Tibial nerve (tissue), 4 donors: ENCODE results near the gene B3GNT9.
A peak's percentile ranks its signal among the peaks of the same experiment; 100 is the strongest.

Source experiments
- EP300 ChIP-seq, 2 donors: sonication (generic); formaldehyde crosslinking; IDR thresholded peaks; one replicate each; pipeline ENCODE4 v1.6.1; 2017; ENCODE audit warnings: antibody characterized with exemption in 2 of 2, mild to moderate bottlenecking in 1 of 2
- POLR2A ChIP-seq, 2 donors: fragments of 450-650 bp; IDR thresholded peaks; one replicate each; pipeline ENCODE4 v1.6.1; 2017; ENCODE audit warnings: antibody characterized with exemption in 2 of 2, mild to moderate bottlenecking in 2 of 2, moderate library complexity in 2 of 2
- TF ChIP-seq, protein P1 (sequence below), 5 experiments: fragments of 200-600 bp in 3 of 5; fragments of 450-650 bp in 2 of 5; sonication (generic) in 3 of 5; IDR thresholded peaks; one replicate each; pipeline ENCODE4 v1.5.1; 2016 to 2019; ENCODE audit warnings: antibody characterized with exemption in 5 of 5, mild to moderate bottlenecking in 3 of 5, moderate library complexity in 2 of 5

DNA sequence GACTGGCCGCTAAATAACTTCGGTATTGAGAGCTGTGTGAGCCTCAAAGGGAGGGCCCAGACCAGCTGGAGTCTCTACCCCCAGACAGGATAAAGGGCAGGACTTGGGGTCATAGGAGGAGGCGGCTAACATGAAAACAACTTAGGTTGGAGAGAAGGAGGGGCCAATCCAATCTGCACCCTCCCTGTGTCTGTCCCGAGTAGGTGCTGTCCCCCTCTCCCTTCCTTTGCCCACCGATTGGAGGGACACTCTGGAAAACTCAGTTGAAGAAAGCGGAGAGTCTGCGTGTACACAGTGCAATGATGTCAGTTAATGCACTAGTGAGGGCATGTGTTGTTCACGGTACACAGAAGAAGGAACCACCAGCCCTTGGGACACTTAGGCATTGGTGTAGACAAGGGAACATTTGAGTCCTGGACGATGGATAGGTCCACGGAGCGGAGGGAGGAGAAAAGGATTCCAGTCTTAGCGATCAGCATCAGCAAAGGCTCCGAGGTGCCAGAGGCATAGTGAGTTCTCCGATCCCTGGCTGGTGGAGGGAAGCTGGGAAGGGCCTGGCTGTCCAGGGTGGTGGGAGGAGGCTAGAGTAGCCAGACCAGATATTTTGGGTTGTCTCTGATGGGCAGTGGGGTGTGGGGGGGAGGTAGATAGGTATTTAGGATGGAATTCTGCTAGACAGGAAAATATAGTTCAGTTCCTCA, 20.3 kb upstream of the B3GNT9 start:
- TF ChIP-seq POLR2A (IDR thresholded peaks at IDR 0.05) (no peak), EP300 (IDR thresholded peaks at IDR 0.05) (peak in 1 of 2 donors; percentile 36)
- TF ChIP-seq, protein P1, sequence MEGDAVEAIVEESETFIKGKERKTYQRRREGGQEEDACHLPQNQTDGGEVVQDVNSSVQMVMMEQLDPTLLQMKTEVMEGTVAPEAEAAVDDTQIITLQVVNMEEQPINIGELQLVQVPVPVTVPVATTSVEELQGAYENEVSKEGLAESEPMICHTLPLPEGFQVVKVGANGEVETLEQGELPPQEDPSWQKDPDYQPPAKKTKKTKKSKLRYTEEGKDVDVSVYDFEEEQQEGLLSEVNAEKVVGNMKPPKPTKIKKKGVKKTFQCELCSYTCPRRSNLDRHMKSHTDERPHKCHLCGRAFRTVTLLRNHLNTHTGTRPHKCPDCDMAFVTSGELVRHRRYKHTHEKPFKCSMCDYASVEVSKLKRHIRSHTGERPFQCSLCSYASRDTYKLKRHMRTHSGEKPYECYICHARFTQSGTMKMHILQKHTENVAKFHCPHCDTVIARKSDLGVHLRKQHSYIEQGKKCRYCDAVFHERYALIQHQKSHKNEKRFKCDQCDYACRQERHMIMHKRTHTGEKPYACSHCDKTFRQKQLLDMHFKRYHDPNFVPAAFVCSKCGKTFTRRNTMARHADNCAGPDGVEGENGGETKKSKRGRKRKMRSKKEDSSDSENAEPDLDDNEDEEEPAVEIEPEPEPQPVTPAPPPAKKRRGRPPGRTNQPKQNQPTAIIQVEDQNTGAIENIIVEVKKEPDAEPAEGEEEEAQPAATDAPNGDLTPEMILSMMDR (IDR thresholded peaks at IDR 0.05), result no peak
